Loucy (cell line): ENCODE data around the gene BOC.

Experiments used
- H2AFZ ChIP-seq: fragments of 200-600 bp; sonication (generic); 2 replicates; pipeline ENCODE4 v1.6.0; 2016; ENCODE audit warnings: antibody characterized with exemption, mild to moderate bottlenecking, low read length, moderate library complexity
- H3F3A ChIP-seq: fragments of 200-600 bp; 2 replicates; pipeline ENCODE4 v1.6.0; 2016; ENCODE audit warnings: antibody characterized with exemption, low read depth, mild to moderate bottlenecking
- H3K27me3 ChIP-seq: fragments of 200-600 bp; sonication (generic); 2 replicates; pipeline ENCODE4 v1.6.1; 2014; ENCODE audit warnings: low read length, mild to moderate bottlenecking; ENCODE audit not compliant: insufficient read depth, poor library complexity, severe bottlenecking
- H3K36me3 ChIP-seq: fragments of 200-600 bp; sonication (generic); 2 replicates; pipeline ENCODE4 v1.6.1; 2016; ENCODE audit warnings: low read length; ENCODE audit not compliant: insufficient read depth
- H3K4me1 ChIP-seq: fragments of 200-600 bp; sonication (generic); 2 replicates; pipeline ENCODE4 v1.5.1; 2014; ENCODE audit warnings: low read length, mild to moderate bottlenecking; ENCODE audit not compliant: insufficient read depth, poor library complexity, severe bottlenecking
- H3K4me2 ChIP-seq: fragments of 200-600 bp; sonication (generic); 2 replicates; pipeline ENCODE4 v1.6.0; 2014; ENCODE audit warnings: antibody characterized with exemption, low read length, low read depth, mild to moderate bottlenecking; ENCODE audit not compliant: poor library complexity, severe bottlenecking
- H3K4me3 ChIP-seq: fragments of 200-600 bp; sonication (generic); 2 replicates; pipeline ENCODE4 v1.5.1; 2014; ENCODE audit warnings: low read length, mild to moderate bottlenecking, mixed read lengths; ENCODE audit not compliant: poor library complexity, severe bottlenecking
- H3K79me2 ChIP-seq: fragments of 200-600 bp; sonication (generic); 2 replicates; pipeline ENCODE4 v1.6.1; 2014; ENCODE audit warnings: low read length; ENCODE audit not compliant: insufficient read depth
- H3K9ac ChIP-seq: fragments of 200-600 bp; sonication (generic); 2 replicates; pipeline ENCODE4 v1.6.0; 2014; ENCODE audit warnings: mild to moderate bottlenecking, low read depth, low read length, moderate library complexity; ENCODE audit not compliant: poor library complexity, severe bottlenecking
- H3K9me2 ChIP-seq: fragments of 200-600 bp; sonication (generic); replicated peaks from 2 replicates; pipeline ENCODE4 v1.6.1; 2016; ENCODE audit warnings: low read depth, low read length, mixed read lengths
- H3K9me3 ChIP-seq: fragments of 200-600 bp; sonication (generic); 2 replicates; pipeline ENCODE4 v1.6.1; 2014; ENCODE audit warnings: mild to moderate bottlenecking, antibody characterized with exemption, low read length, low read depth; ENCODE audit not compliant: insufficient read depth
- H4K20me1 ChIP-seq: fragments of 200-600 bp; sonication (generic); 2 replicates; pipeline ENCODE4 v1.6.0; 2014; ENCODE audit warnings: antibody characterized with exemption, low read length, mild to moderate bottlenecking; ENCODE audit not compliant: insufficient read depth, poor library complexity, severe bottlenecking
- CTCF ChIP-seq: fragments of 200-600 bp; sonication (generic); conservative IDR thresholded peaks from 2 replicates; pipeline ENCODE4 v1.5.1; 2014; ENCODE audit warnings: mild to moderate bottlenecking, antibody characterized with exemption, low read length
- EZH2phosphoT487 ChIP-seq: fragments of 200-600 bp; IDR thresholded peaks from 2 replicates; pipeline ENCODE4 v1.6.1; 2018; ENCODE audit warnings: antibody characterized with exemption, mild to moderate bottlenecking, moderate library complexity, borderline replicate concordance

BOC gene

GRCh38 chr3:113268942-113269341, 57.6 kb downstream of the BOC start:
- Histone ChIP-seq H3K36me3 (no peaks in the 10 kb centered on the region), H4K20me1 (no peaks in the 10 kb centered on the region), H3K4me3 (no peak overlapping the region), H2AFZ (no peak overlapping the region), H3K4me1 (no peaks in the 10 kb centered on the region), H3F3A (no peaks in the 10 kb centered on the region), H3K9me2 (no peaks in the 10 kb centered on the region), H3K4me2 (no peak overlapping the region), H3K9me3 (no peaks in the 10 kb centered on the region), H3K79me2 (no peaks in the 10 kb centered on the region), H3K27me3 (no peaks in the 10 kb centered on the region), H3K9ac (no peak overlapping the region)
- no peak for TF ChIP-seq CTCF
- no peak for TF ChIP-seq EZH2phosphoT487

GRCh38 chr3:113269661-113270060, 58.3 kb downstream of the BOC start:
- no peaks in the 10 kb centered on the region for H3F3A ChIP-seq
- H3K4me3 ChIP-seq: no peak overlapping the region
- no peaks in the 10 kb centered on the region for H3K36me3 ChIP-seq
- no peaks in the 10 kb centered on the region for H3K27me3 ChIP-seq
- no peak overlapping the region for H2AFZ ChIP-seq
- no peak for TF ChIP-seq EZH2phosphoT487
- TF ChIP-seq CTCF: no peak
- no peak overlapping the region for H3K4me2 ChIP-seq
- H3K9ac ChIP-seq: no peak overlapping the region
- no peaks in the 10 kb centered on the region for H3K4me1 ChIP-seq
- H3K79me2 ChIP-seq: no peaks in the 10 kb centered on the region
- H3K9me2 ChIP-seq: no peaks in the 10 kb centered on the region
- no peaks in the 10 kb centered on the region for H4K20me1 ChIP-seq
- H3K9me3 ChIP-seq: no peaks in the 10 kb centered on the region

GRCh38 chr3:113270068-113270467, 58.7 kb downstream of the BOC start:
- H3F3A ChIP-seq: no peaks in the 10 kb centered on the region
- no peaks in the 10 kb centered on the region for H3K9me3 ChIP-seq
- no peaks in the 10 kb centered on the region for H3K36me3 ChIP-seq
- H3K4me3 ChIP-seq: no peak overlapping the region
- no peaks in the 10 kb centered on the region for H4K20me1 ChIP-seq
- H2AFZ ChIP-seq: no peak overlapping the region
- H3K9ac ChIP-seq: no peak overlapping the region
- no peaks in the 10 kb centered on the region for H3K4me1 ChIP-seq
- H3K27me3 ChIP-seq: no peaks in the 10 kb centered on the region
- no peaks in the 10 kb centered on the region for H3K79me2 ChIP-seq
- no peak overlapping the region for H3K4me2 ChIP-seq
- TF ChIP-seq CTCF: no peak
- no peak for TF ChIP-seq EZH2phosphoT487
- no peaks in the 10 kb centered on the region for H3K9me2 ChIP-seq
